ENCODE results near the gene STAC. TPM values are rescaled to one million over a fixed set of nuclear protein-coding genes. Genes with fewer than 3 reads are reported as not detected.

Gene STAC
- total and polyA plus RNA-seq, 10 of the 15 experiments (the other 5 are each of a cell fraction or from before 2014, with no cell fraction given) = 0.07 TPM; not detected in 9

DNA sequence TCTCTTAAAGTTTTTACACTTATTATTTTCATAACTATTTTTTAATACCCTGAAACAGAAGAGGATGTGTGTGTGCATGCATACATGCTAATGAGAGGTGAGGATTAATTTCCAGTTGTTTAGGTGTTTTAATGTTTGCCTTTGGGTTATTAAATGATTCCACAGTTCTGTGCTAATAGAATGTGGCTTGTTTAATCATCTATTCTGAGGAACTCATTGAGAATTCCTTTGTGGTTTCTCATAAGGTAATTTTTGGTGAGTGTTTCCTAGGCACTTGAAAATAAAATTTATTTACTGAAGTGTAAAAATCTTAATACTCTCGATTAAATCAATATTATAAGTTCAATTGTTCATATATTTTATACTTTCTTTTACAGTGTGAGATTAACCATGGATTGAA is 38.0 kb downstream of the STAC start (continued):
- TF ChIP-seq, protein P1, sequence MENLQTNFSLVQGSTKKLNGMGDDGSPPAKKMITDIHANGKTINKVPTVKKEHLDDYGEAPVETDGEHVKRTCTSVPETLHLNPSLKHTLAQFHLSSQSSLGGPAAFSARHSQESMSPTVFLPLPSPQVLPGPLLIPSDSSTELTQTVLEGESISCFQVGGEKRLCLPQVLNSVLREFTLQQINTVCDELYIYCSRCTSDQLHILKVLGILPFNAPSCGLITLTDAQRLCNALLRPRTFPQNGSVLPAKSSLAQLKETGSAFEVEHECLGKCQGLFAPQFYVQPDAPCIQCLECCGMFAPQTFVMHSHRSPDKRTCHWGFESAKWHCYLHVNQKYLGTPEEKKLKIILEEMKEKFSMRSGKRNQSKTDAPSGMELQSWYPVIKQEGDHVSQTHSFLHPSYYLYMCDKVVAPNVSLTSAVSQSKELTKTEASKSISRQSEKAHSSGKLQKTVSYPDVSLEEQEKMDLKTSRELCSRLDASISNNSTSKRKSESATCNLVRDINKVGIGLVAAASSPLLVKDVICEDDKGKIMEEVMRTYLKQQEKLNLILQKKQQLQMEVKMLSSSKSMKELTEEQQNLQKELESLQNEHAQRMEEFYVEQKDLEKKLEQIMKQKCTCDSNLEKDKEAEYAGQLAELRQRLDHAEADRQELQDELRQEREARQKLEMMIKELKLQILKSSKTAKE (IDR thresholded peaks at IDR 0.05; ENCODE audit: low read depth, poor library complexity, severe bottlenecking) = no peak
- TF ChIP-seq WRNIP1 (IDR thresholded peaks at IDR 0.05; ENCODE audit: borderline replicate concordance, low read depth, low read length) (no peak), RAD51 (IDR thresholded peaks at IDR 0.05) (no peak), BMI1 (IDR thresholded peaks at IDR 0.05; ENCODE audit: borderline replicate concordance) (no peak), SIN3A (IDR thresholded peaks at IDR 0.05; ENCODE audit: low read depth, low read length) (no peak)

DNA sequence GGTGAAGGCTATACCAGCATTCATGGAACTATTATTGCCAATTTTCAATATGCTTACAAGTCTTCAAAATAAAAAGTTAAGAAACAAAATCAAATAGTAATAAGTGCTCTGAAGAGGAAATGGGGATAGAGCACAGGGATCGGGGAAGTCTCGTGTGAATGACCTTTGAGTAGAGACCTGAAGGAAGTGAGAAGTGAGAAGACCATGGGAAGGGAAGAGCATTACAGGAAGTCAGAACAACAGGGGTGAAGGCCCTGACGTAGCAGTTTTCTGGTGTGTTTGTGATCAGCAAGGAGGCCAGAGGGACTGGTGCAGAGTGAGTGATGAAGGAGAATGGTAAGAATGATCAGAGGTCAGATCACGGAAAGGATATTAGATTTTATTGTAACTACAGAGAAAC is 48.1 kb downstream of the STAC start:
- Histone ChIP-seq H3K27ac (ENCODE audit: control insufficient read depth, insufficient read depth) (no peak overlapping the region), H3K36me3 (ENCODE audit: control insufficient read depth in 2 of 2, insufficient read depth in 2 of 2, low read length in 1 of 2) (no peaks in the 10 kb centered on the region), H2AFZ (ENCODE audit: control insufficient read depth, low read depth, low read length) (no peak overlapping the region), H3K4me3 (no peak overlapping the region), H3K9ac (ENCODE audit: control insufficient read depth, insufficient read depth, low read length) (no peak overlapping the region), H3K9me3 (replicated peaks; ENCODE audit: control insufficient read depth, insufficient read depth, low read length) (no peaks in the 10 kb centered on the region), H3K27me3 (replicated peaks in 1 of 2; ENCODE audit: control insufficient read depth in 2 of 2, insufficient read depth in 2 of 2, low read length in 1 of 2) (no peaks in the 10 kb centered on the region), H4K20me1 (ENCODE audit: control insufficient read depth, insufficient read depth) (no peaks in the 10 kb centered on the region), H3K4me2 (ENCODE audit: control insufficient read depth, insufficient read depth) (no peak overlapping the region), H3K79me2 (ENCODE audit: control insufficient read depth, insufficient read depth, low read length) (no peaks in the 10 kb centered on the region), H3K4me1 (ENCODE audit: control insufficient read depth, insufficient read depth, low read length) (no peaks in the 10 kb centered on the region)
- WGBS (ENCODE audit: insufficient coverage, insufficient replicate concordance, low lambda C conversion rate, missing lambda C conversion rate) = 5% methylated on average over 4 of the region's 4 CpGs
- ATAC-seq (no peak), FAIRE-seq (no peak), DNase-seq (ENCODE audit: low read depth, low spot score) (no peak)
- intact Hi-C loops (cut with micrococcal nuclease; ENCODE audit: unreplicated experiment) = no loop called here
- in situ Hi-C loops (cut with MboI) = no loop called here
- ChIA-PET POLR2A (no interaction called here), RAD21 (ENCODE audit: unreplicated experiment) (no interaction called here), SMC1A (ENCODE audit: uncharacterized antibody, unreplicated experiment) (no interaction called here), CTCF (no interaction called here)
- no TSS peak for BruUV-seq (replicated peaks)
- TF ChIP-seq ESRRA (IDR thresholded peaks at IDR 0.05; ENCODE audit: low read length) (no peak), PAX8 (IDR thresholded peaks at IDR 0.05) (no peak), NR2C1 (IDR thresholded peaks at IDR 0.05) (no peak), HCFC1 (IDR thresholded peaks at IDR 0.05; ENCODE audit: low read length) (no peak), RAD51 (IDR thresholded peaks at IDR 0.05) (no peak), FOXM1 (IDR thresholded peaks at IDR 0.05; ENCODE audit: low read depth, low read length) (no peak), BACH1 (IDR thresholded peaks at IDR 0.05; ENCODE audit: borderline replicate concordance) (no peak), RCOR1 (conservative IDR thresholded peaks at IDR 0.05; ENCODE audit: low read depth, low read length) (no peak), NFXL1 (IDR thresholded peaks at IDR 0.05; ENCODE audit: borderline replicate concordance) (no peak)
- TF ChIP-seq, protein P2, sequence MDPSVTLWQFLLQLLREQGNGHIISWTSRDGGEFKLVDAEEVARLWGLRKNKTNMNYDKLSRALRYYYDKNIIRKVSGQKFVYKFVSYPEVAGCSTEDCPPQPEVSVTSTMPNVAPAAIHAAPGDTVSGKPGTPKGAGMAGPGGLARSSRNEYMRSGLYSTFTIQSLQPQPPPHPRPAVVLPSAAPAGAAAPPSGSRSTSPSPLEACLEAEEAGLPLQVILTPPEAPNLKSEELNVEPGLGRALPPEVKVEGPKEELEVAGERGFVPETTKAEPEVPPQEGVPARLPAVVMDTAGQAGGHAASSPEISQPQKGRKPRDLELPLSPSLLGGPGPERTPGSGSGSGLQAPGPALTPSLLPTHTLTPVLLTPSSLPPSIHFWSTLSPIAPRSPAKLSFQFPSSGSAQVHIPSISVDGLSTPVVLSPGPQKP (IDR thresholded peaks at IDR 0.05; ENCODE audit: low read depth, low read length) = no peak
- TF ChIP-seq, protein P3, sequence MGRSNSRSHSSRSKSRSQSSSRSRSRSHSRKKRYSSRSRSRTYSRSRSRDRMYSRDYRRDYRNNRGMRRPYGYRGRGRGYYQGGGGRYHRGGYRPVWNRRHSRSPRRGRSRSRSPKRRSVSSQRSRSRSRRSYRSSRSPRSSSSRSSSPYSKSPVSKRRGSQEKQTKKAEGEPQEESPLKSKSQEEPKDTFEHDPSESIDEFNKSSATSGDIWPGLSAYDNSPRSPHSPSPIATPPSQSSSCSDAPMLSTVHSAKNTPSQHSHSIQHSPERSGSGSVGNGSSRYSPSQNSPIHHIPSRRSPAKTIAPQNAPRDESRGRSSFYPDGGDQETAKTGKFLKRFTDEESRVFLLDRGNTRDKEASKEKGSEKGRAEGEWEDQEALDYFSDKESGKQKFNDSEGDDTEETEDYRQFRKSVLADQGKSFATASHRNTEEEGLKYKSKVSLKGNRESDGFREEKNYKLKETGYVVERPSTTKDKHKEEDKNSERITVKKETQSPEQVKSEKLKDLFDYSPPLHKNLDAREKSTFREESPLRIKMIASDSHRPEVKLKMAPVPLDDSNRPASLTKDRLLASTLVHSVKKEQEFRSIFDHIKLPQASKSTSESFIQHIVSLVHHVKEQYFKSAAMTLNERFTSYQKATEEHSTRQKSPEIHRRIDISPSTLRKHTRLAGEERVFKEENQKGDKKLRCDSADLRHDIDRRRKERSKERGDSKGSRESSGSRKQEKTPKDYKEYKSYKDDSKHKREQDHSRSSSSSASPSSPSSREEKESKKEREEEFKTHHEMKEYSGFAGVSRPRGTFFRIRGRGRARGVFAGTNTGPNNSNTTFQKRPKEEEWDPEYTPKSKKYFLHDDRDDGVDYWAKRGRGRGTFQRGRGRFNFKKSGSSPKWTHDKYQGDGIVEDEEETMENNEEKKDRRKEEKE (IDR thresholded peaks at IDR 0.05) = no peak
- TF ChIP-seq, protein P4, sequence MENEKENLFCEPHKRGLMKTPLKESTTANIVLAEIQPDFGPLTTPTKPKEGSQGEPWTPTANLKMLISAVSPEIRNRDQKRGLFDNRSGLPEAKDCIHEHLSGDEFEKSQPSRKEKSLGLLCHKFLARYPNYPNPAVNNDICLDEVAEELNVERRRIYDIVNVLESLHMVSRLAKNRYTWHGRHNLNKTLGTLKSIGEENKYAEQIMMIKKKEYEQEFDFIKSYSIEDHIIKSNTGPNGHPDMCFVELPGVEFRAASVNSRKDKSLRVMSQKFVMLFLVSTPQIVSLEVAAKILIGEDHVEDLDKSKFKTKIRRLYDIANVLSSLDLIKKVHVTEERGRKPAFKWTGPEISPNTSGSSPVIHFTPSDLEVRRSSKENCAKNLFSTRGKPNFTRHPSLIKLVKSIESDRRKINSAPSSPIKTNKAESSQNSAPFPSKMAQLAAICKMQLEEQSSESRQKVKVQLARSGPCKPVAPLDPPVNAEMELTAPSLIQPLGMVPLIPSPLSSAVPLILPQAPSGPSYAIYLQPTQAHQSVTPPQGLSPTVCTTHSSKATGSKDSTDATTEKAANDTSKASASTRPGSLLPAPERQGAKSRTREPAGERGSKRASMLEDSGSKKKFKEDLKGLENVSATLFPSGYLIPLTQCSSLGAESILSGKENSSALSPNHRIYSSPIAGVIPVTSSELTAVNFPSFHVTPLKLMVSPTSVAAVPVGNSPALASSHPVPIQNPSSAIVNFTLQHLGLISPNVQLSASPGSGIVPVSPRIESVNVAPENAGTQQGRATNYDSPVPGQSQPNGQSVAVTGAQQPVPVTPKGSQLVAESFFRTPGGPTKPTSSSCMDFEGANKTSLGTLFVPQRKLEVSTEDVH (IDR thresholded peaks at IDR 0.05; ENCODE audit: low read depth, partially characterized antibody) = no peak
